Effector CD4-positive, alpha-beta T cell (primary cell): ENCODE data around the gene ZNF664.
A peak's percentile ranks its signal among the peaks of the same experiment; 100 is the strongest.

Experiments used
- DNase-seq: peaks from one replicate; pipeline ENCODE4 v3.0.0-alpha.2; 2020

ZNF664 gene

GRCh38 chr12:123960029-123960735 lies 12.8 kb upstream of the ZNF664 start:
- no peak for DNase-seq

GRCh38 chr12:123960856-123961255 lies 12.2 kb upstream of the ZNF664 start:
- no peak for DNase-seq

- no peak for DNase-seq
These were observed 11.2 kb upstream of the ZNF664 start for GRCh38 chr12:123961585-123962345.

GRCh38 chr12:123962513-123962912 lies 10.5 kb upstream of the ZNF664 start:
- DNase-seq, result no peak

- no peak for DNase-seq
These were observed 9.2 kb upstream of the ZNF664 start for GRCh38 chr12:123963821-123964220.

- DNase-seq, result no peak
These were observed 7.6 kb upstream of the ZNF664 start for GRCh38 chr12:123965382-123965781.

GRCh38 chr12:123966596-123966995 lies 6.4 kb upstream of the ZNF664 start:
- DNase-seq, result no peak

GRCh38 chr12:123967121-123967586 lies 5.9 kb upstream of the ZNF664 start:
- no peak for DNase-seq

- DNase-seq, result no peak
These were observed 1.6 kb upstream of the ZNF664 start for GRCh38 chr12:123971449-123971769.

GRCh38 chr12:123971770-123972456 lies 1.1 kb upstream of the ZNF664 start:
- peak; percentile 21 for DNase-seq

GRCh38 chr12:123973552-123974341 lies 732 bp downstream of the ZNF664 start:
- DNase-seq, result peak; percentile 9

- DNase-seq, result no peak
These were observed 3.3 kb downstream of the ZNF664 start for GRCh38 chr12:123976227-123976826.

- no peak for DNase-seq
These were observed 6.6 kb downstream of the ZNF664 start for GRCh38 chr12:123979566-123979965.

GRCh38 chr12:123982269-123982668 lies 9.3 kb downstream of the ZNF664 start:
- no peak for DNase-seq

- peak; percentile 21 for DNase-seq
These were observed 10.9 kb downstream of the ZNF664 start for GRCh38 chr12:123983822-123984485.

GRCh38 chr12:123984903-123985302 lies 11.9 kb downstream of the ZNF664 start:
- no peak for DNase-seq

- DNase-seq, result no peak
These were observed 13.5 kb downstream of the ZNF664 start for GRCh38 chr12:123986374-123986965.

- DNase-seq, result no peak
These were observed 14.0 kb downstream of the ZNF664 start for GRCh38 chr12:123987022-123987421.

- DNase-seq, result no peak
These were observed 16.2 kb downstream of the ZNF664 start for GRCh38 chr12:123989168-123989567.

- no peak for DNase-seq
These were observed 16.7 kb downstream of the ZNF664 start for GRCh38 chr12:123989753-123990152.

GRCh38 chr12:123990511-123990910 lies 17.5 kb downstream of the ZNF664 start:
- no peak for DNase-seq
